Midbrain (tissue), 1 donor: Measurements from ENCODE around the gene TMEM202.
"Not testable (repeated sequence)": the region's sequence is repeated elsewhere in the genome, so short reads cannot be mapped to it uniquely, and the experiment has no call there.

Experiments
- DNase-seq: peaks from one replicate; lab custom pipeline; 2025; lab: John Stamatoyannopoulos, UW

TMEM202 gene

GRCh38 chr15:72402726-72403125 is 4.6 kb downstream of the TMEM202 start:
- no peak for DNase-seq

GRCh38 chr15:72404356-72404755 is 6.3 kb downstream of the TMEM202 start:
- DNase-seq, result no peak

- no peak for DNase-seq
Measured at GRCh38 chr15:72404841-72405240, 6.7 kb downstream of the TMEM202 start.

- DNase-seq, result no peak
Measured at GRCh38 chr15:72406936-72407335, 8.8 kb downstream of the TMEM202 start.

- DNase-seq, result no peak
Measured at GRCh38 chr15:72411111-72411510, 13.0 kb downstream of the TMEM202 start.

GRCh38 chr15:72411544-72411943 is 13.4 kb downstream of the TMEM202 start:
- no peak for DNase-seq

- DNase-seq, result not testable (repeated sequence)
Measured at GRCh38 chr15:72413337-72413736, 15.2 kb downstream of the TMEM202 start.

GRCh38 chr15:72415304-72415703 is 17.2 kb downstream of the TMEM202 start:
- DNase-seq, result no peak

GRCh38 chr15:72419768-72420167 is 21.7 kb downstream of the TMEM202 start:
- DNase-seq, result not testable (repeated sequence)

- DNase-seq, result no peak
Measured at GRCh38 chr15:72420576-72420975, 22.5 kb downstream of the TMEM202 start.

- DNase-seq, result no peak
Measured at GRCh38 chr15:72421484-72421883, 23.4 kb downstream of the TMEM202 start.

GRCh38 chr15:72423256-72423655 is 25.2 kb downstream of the TMEM202 start:
- DNase-seq, result no peak

- DNase-seq, result no peak
Measured at GRCh38 chr15:72426753-72427152, 28.6 kb downstream of the TMEM202 start.

- no peak for DNase-seq
Measured at GRCh38 chr15:72437650-72438316, 39.7 kb downstream of the TMEM202 start.

- not testable (repeated sequence) for DNase-seq
Measured at GRCh38 chr15:72442848-72443247, 44.7 kb downstream of the TMEM202 start.

GRCh38 chr15:72445426-72445825 is 47.3 kb downstream of the TMEM202 start:
- no peak for DNase-seq

GRCh38 chr15:72450805-72451204 is 52.7 kb downstream of the TMEM202 start:
- DNase-seq, result no peak

GRCh38 chr15:72451224-72451623 is 53.1 kb downstream of the TMEM202 start:
- DNase-seq, result no peak

- no peak for DNase-seq
Measured at GRCh38 chr15:72456684-72457083, 58.6 kb downstream of the TMEM202 start.
